ENCODE data around the gene STK10. TPM values are rescaled to one million over a fixed set of nuclear protein-coding genes. Genes with fewer than 3 reads are reported as not detected.

STK10 gene
- total and polyA plus RNA-seq, 9 of the 15 experiments (the other 6 are each of a cell fraction or from before 2014, with no cell fraction given): 0.30 to 6.7 (median 2.4) TPM

DNA sequence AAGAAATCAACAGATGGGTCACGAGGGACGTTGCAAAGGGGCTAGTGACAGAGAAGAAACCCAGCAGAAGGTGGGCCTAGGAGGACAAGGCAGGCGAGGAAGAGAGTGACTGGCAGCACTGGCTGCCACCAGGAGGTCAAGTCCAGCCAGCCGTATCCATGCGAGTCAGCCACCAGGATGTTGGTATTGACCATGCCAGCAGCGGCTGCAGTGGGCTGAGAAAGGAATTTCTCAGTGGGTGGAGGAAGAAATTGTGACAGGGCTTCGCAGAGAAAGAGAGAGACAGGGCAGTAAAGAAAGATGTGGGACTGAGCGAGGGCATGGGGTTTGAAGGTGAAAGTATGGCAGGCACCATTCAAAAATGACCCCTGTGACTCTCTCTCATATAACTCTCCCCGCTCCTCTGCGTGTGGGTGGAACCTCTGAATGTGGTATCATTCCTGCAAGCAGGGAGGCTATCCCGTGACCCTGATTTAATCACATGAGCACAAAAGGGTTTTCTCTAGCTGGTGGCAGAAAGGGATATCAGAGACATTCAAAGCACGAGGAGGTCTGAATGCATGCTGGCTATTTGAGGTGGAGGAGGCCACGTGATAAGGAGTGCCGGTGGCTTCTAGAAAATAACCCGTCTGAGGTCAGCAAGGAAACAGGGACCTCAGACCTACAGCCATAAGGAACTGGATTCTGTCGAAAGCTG, 136.2 kb downstream of the STK10 start (continued):
- TF ChIP-seq, protein P1, sequence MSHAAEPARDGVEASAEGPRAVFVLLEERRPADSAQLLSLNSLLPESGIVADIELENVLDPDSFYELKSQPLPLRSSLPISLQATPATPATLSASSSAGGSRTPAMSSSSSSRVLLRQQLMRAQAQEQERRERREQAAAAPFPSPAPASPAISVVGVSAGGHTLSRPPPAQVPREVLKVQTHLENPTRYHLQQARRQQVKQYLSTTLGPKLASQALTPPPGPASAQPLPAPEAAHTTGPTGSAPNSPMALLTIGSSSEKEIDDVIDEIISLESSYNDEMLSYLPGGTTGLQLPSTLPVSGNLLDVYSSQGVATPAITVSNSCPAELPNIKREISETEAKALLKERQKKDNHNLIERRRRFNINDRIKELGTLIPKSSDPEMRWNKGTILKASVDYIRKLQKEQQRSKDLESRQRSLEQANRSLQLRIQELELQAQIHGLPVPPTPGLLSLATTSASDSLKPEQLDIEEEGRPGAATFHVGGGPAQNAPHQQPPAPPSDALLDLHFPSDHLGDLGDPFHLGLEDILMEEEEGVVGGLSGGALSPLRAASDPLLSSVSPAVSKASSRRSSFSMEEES (CRISPR knock-in tag; IDR thresholded peaks at IDR 0.05): peak; percentile 52
- TF ChIP-seq DIDO1 (tag; IDR thresholded peaks at IDR 0.05; ENCODE audit: low read depth) (no peak), CBFA2T3 (IDR thresholded peaks at IDR 0.05) (peak; percentile 43), CBFA2T2 (conservative IDR thresholded peaks at IDR 0.05) (peak; percentile 25; the same call in 1 of the 2 replicates), RCOR1 (IDR thresholded peaks at IDR 0.05; ENCODE audit: borderline replicate concordance in 1 of 2, low read depth in 2 of 2, low read length in 2 of 2) (peak in 1 of 2 experiments; percentile 38; a peak in 1 of 4 replicates)

DNA sequence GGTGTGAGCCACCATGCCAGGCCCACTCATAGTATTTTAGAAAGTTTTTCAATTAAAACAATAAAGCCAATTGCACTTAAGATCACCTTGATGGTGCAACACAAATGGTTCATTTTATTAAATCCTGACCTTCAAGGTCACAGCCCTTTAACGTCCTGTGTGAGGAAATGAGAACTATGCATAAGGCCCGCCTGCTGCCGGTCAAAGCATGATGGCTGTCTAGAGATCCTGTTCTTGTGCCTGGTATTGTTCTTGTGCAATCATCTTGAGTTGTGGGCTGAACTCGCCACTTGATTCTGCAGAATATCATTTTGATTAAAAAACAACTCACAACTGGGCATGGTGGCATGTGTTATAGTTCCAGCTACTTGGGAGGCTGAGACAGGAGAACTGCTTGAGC, 137.9 kb downstream of the STK10 start:
- no peak overlapping the region for H3K9ac ChIP-seq (ENCODE audit: insufficient read depth in 1 of 2, low read depth in 2 of 2, low read length in 2 of 2)
- ATAC-seq: no peak
- no peaks in the 10 kb centered on the region for H3K27me3 ChIP-seq (ENCODE audit: control insufficient read depth in 2 of 2, insufficient read depth in 2 of 2, low read length in 2 of 2)
- no peak overlapping the region for H2AFZ ChIP-seq (ENCODE audit: low read depth, low read length)
- H3K4me1 ChIP-seq (replicated peaks in 1 of 2; ENCODE audit: control insufficient read depth in 2 of 2, insufficient read depth in 2 of 2, low read length in 2 of 2): peaks cover 10 to 14% of the 10 kb centered on the region in 2 experiments; a peak in 4 of 5 replicates
- ChIA-PET POLR2A (interaction anchor here (0.6 kb wide), 1 partner anchor 155 kb away, joined by 3 read pairs; no protein-coding TSS in a partner anchor), CTCF (ENCODE audit: low intra/inter-chr PET ratio) (no interaction called here)
- no peaks in the 10 kb centered on the region for H3K79me2 ChIP-seq (ENCODE audit: control insufficient read depth, insufficient read depth, low read length)
- TF ChIP-seq ETV5 (CRISPR knock-in tag; IDR thresholded peaks at IDR 0.05; ENCODE audit: low read depth) (no peak), MCM5 (IDR thresholded peaks at IDR 0.05; ENCODE audit: low read depth) (no peak), CTBP1 (IDR thresholded peaks at IDR 0.05; ENCODE audit: borderline replicate concordance) (no peak), NCOA2 (IDR thresholded peaks at IDR 0.05; ENCODE audit: partially characterized antibody in 2 of 2) (no peak), FOSL1 (tag; conservative IDR thresholded peaks at IDR 0.05) (no peak), ZNF586 (CRISPR knock-in tag; conservative IDR thresholded peaks at IDR 0.05) (no peak), CEBPB (tag; IDR thresholded peaks at IDR 0.05) (0 out of 2 replicates have a peak, but pooled peaks have one; percentile 11), WHSC1 (IDR thresholded peaks at IDR 0.05; ENCODE audit: low read length) (no peak)
- no peak overlapping the region for H3K4me3 ChIP-seq
- H3K9me1 ChIP-seq (ENCODE audit: control insufficient read depth, insufficient read depth, low read length): no peaks in the 10 kb centered on the region
- intact Hi-C loops (cut with micrococcal nuclease) (loop anchor here (5.0 kb wide), 1 partner anchor 633 kb away; the partner anchor contains the start of gene FGF18), in situ Hi-C loops (cut with MboI) (loop anchor here (10.0 kb wide), 1 partner anchor 625 kb away; no protein-coding TSS in a partner anchor)
- 0 out of 2 replicates have a peak, but pooled peaks cover 3% of the 10 kb centered on the region for H4K20me1 ChIP-seq (replicated peaks; ENCODE audit: control insufficient read depth, insufficient read depth, low read length)
- no peak for DNase-seq (ENCODE audit: extremely low read depth in 1 of 4, low spot score in 3 of 4)
- H3K9me3 ChIP-seq (replicated peaks; ENCODE audit: control insufficient read depth, insufficient read depth, low read depth, low read length): no peaks in the 10 kb centered on the region
- no peak for FAIRE-seq
- no TSS peak for BruUV-seq (replicated peaks)
- 72% methylated on average over 4 of the region's 4 CpGs for WGBS (ENCODE audit: insufficient coverage, low coverage, missing lambda C conversion rate)
- H3K36me3 ChIP-seq (ENCODE audit: control insufficient read depth, insufficient read depth, low read length): no peaks in the 10 kb centered on the region
- H3K4me2 ChIP-seq (ENCODE audit: insufficient read depth, low read length): no peak overlapping the region
- H3K27ac ChIP-seq (ENCODE audit: extremely low read depth, low read depth, low read length): no peak overlapping the region
